ENCODE data around the gene LIPT2. TPM values are rescaled to one million over a fixed set of nuclear protein-coding genes. Genes with fewer than 3 reads are reported as not detected.

The LIPT2 gene
- total RNA-seq, 1 experiment from 2014 or later = 7.9 TPM

DNA sequence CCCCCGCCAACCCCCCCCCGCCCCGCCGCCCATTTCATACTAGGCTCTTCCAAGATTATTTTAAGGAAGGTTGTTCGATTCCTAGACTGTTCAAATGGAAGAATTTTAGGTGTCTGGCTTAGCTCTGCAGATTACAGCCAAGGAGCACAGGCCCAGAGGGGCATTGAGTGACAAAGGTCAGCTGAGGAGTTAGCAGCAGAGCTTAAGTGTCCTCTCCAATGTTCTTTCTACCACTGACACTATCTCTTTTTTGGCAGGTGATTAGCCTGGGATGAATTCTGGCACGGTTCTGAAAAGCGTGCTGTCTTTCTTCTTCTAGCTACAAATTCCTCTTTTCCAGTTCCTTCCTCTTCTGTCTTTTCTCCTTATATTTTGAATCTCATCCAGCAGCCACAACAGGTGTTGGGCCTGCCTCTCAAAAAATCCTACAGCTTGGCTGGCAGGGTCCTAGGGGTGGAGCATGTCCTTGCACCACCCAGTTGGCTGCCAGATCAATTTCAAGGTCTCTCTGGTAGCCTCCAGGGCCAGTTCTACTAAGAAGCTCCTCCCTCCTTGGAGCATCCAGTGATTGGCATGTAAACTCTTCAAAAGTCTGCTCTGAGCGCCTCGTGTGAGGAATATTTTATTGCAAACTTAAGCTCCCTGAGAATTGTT, 49.2 kb downstream of the LIPT2 start:
- Mint-ChIP-seq H3K4me3 (ENCODE audit: unreplicated experiment) (no peak overlapping the region), H3K9me3 (ENCODE audit: unreplicated experiment) (no peaks in the 10 kb centered on the region), H3K36me3 (ENCODE audit: insufficient read depth, unreplicated experiment) (no peaks in the 10 kb centered on the region), H3K27ac (ENCODE audit: low read depth, unreplicated experiment) (peak overlapping the region; percentile 32), H3K27me3 (ENCODE audit: insufficient read depth, unreplicated experiment) (no peaks in the 10 kb centered on the region), H3K4me1 (ENCODE audit: insufficient read depth, unreplicated experiment) (peaks cover 16% of the 10 kb centered on the region)
- no peak for DNase-seq (ENCODE audit: unreplicated experiment)
- ChIA-PET CTCF (interaction anchor here (0.6 to 13.6 kb wide), 12 partner anchors 9 to 818 kb away, joined by 3 to 447 read pairs (median 3); no protein-coding TSS in a partner anchor), POLR2A (interaction anchor here (0.6 to 2.4 kb wide), 2 partner anchors 167 to 189 kb away, joined by 3 to 10 read pairs; no protein-coding TSS in a partner anchor)
- TF ChIP-seq, protein P1, sequence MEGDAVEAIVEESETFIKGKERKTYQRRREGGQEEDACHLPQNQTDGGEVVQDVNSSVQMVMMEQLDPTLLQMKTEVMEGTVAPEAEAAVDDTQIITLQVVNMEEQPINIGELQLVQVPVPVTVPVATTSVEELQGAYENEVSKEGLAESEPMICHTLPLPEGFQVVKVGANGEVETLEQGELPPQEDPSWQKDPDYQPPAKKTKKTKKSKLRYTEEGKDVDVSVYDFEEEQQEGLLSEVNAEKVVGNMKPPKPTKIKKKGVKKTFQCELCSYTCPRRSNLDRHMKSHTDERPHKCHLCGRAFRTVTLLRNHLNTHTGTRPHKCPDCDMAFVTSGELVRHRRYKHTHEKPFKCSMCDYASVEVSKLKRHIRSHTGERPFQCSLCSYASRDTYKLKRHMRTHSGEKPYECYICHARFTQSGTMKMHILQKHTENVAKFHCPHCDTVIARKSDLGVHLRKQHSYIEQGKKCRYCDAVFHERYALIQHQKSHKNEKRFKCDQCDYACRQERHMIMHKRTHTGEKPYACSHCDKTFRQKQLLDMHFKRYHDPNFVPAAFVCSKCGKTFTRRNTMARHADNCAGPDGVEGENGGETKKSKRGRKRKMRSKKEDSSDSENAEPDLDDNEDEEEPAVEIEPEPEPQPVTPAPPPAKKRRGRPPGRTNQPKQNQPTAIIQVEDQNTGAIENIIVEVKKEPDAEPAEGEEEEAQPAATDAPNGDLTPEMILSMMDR (IDR thresholded peaks at IDR 0.05; ENCODE audit: unreplicated experiment) = no peak
- intact Hi-C loops (cut with micrococcal nuclease) = no loop called here
- no TSS peak for BruUV-seq (replicated peaks)

DNA sequence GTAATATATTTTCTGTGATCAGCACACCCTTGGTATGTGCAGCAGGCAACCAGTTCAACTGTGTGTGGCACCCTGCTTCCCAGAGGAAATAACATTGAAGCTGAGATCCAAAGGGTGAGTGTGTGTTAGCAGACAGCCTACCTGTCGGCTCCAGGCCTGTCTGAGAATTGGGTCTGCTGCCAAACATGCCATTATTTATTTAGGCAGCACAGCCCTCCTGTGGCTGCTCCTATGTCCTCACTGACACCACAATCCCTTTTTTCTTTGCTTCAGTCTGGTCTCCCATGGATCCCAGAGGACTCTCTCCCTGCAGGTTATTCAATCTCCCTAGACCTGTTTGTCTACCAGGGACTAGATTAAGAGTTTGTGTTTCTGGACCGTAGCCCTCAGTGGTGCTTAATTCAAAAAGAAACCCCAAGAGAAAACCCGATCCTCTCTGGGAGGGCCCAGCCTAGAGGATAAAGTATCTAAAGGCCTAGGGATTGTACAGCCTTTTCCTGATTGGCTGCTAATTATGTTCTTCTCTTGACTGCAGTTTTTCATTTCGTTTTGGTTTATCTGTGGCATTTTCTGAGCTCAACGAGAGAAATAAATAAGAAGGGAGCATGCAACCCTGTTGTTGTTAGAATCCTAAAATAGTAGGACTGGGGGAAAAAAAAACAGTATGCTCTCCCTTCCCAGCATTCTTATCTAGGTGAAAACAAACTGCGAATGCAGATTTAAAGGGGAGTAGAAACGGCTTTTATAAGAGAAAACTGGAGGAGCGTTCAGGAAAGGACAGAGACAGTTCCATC, 50.3 kb downstream of the LIPT2 start:
- DNase-seq (ENCODE audit: unreplicated experiment) = peak; percentile 71
- peaks cover 11% of the 10 kb centered on the region for H3K4me1 Mint-ChIP-seq (ENCODE audit: insufficient read depth, unreplicated experiment)
- POLR2A ChIA-PET = interaction anchor here (0.5 to 2.4 kb wide), 3 partner anchors 12 to 294 kb away, joined by 3 to 10 read pairs (median 3); no protein-coding TSS in a partner anchor
- H3K4me3 Mint-ChIP-seq (ENCODE audit: unreplicated experiment) = no peak overlapping the region
- no peaks in the 10 kb centered on the region for H3K27me3 Mint-ChIP-seq (ENCODE audit: insufficient read depth, unreplicated experiment)
- H3K36me3 Mint-ChIP-seq (ENCODE audit: insufficient read depth, unreplicated experiment) = no peaks in the 10 kb centered on the region
- peak overlapping the region; percentile 47 for H3K27ac Mint-ChIP-seq (ENCODE audit: low read depth, unreplicated experiment)
- CTCF ChIA-PET = interaction anchor here (0.6 to 13.6 kb wide), 16 partner anchors 10 to 1282 kb away, joined by 3 to 447 read pairs (median 3); no protein-coding TSS in a partner anchor
- H3K9me3 Mint-ChIP-seq (ENCODE audit: unreplicated experiment) = no peaks in the 10 kb centered on the region
- intact Hi-C loops (cut with micrococcal nuclease) = loop anchor here (1.0 kb wide), 2 partner anchors 55 to 188 kb away; no protein-coding TSS in a partner anchor
- TF ChIP-seq, protein P1 (IDR thresholded peaks at IDR 0.05; ENCODE audit: unreplicated experiment) = peak; percentile 53
- BruUV-seq (replicated peaks) = no TSS peak

DNA sequence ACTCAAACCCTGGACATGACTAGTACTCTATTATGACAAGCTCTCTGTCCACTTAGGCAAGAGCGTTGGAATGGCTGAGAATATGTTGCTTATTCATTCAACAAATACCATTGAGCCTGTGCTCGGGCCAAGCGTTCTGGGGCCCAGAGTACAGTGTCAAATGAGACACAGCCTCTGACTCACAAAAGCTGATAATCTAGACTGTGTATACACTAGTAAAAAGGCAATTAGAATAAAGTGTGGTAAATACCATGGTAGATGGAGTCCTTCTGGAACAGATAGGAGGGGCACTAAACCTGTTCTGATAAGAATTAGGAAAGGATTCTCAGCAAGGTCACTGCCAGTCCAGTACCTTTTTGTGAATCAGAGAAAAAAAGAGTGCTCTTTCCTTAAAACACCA, 50.9 kb downstream of the LIPT2 start:
- POLR2A ChIA-PET = interaction anchor here (0.5 kb wide), 1 partner anchor 11 kb away, joined by 3 read pairs; no protein-coding TSS in a partner anchor
- no peak for DNase-seq (ENCODE audit: unreplicated experiment)
- intact Hi-C loops (cut with micrococcal nuclease) = loop anchor here (1.0 kb wide), 2 partner anchors 54 to 187 kb away; no protein-coding TSS in a partner anchor

More for the DNA sequence above, 50.9 kb downstream of the LIPT2 start:
- no peak overlapping the region for H3K4me3 Mint-ChIP-seq (ENCODE audit: unreplicated experiment)
- no peaks in the 10 kb centered on the region for H3K27me3 Mint-ChIP-seq (ENCODE audit: insufficient read depth, unreplicated experiment)
- H3K36me3 Mint-ChIP-seq (ENCODE audit: insufficient read depth, unreplicated experiment) = no peaks in the 10 kb centered on the region
- CTCF ChIA-PET = interaction anchor here (0.6 to 13.1 kb wide), 11 partner anchors 9 to 189 kb away, joined by 3 to 210 read pairs (median 4); no protein-coding TSS in a partner anchor
- peak overlapping the region; percentile 47 for H3K27ac Mint-ChIP-seq (ENCODE audit: low read depth, unreplicated experiment)
- H3K9me3 Mint-ChIP-seq (ENCODE audit: unreplicated experiment) = no peaks in the 10 kb centered on the region
- peaks cover 11% of the 10 kb centered on the region for H3K4me1 Mint-ChIP-seq (ENCODE audit: insufficient read depth, unreplicated experiment)
- BruUV-seq (replicated peaks) = no TSS peak
- TF ChIP-seq, protein P1 (IDR thresholded peaks at IDR 0.05; ENCODE audit: unreplicated experiment) = no peak

Other genes starting within 250 kb of the LIPT2 start
- 0.15 and 0.93 TPM in 2 replicates for gene P4HA3, start 182.1 kb downstream of the LIPT2 start, total RNA-seq (2022)
- 0.59 and 0.75 TPM in 2 replicates for gene PGM2L1, start 95.3 kb downstream of the LIPT2 start, total RNA-seq (2022)
- not detected in 2 replicates for gene KCNE3, start 26.2 kb downstream of the LIPT2 start, total RNA-seq (2022)
- gene POLD3, start 98.9 kb upstream of the LIPT2 start, total RNA-seq (2022) = 19.5 and 27.1 TPM in 2 replicates
- not detected in 2 replicates for gene CHRDL2, start 237.7 kb upstream of the LIPT2 start, total RNA-seq (2022)